Mesenchymal stem cell (in vitro differentiated cells and primary cell): ENCODE data around the gene RFC3.
"Not testable (repeated sequence)": the region's sequence is repeated elsewhere in the genome, so short reads cannot be mapped to it uniquely, and the experiment has no call there.

Source experiments
- DNase-seq: peaks from one replicate; pipeline ENCODE4 v3.0.0-alpha.2; 2013
- H2AFZ ChIP-seq: one replicate; pipeline ENCODE4 v1.6.1; 2013; ENCODE audit warnings: low read depth, mild to moderate bottlenecking, control low read depth, inconsistent platforms, low read length, moderate library complexity
- H2AK5ac ChIP-seq: 2 replicates; pipeline ENCODE4 v1.6.1; 2013; ENCODE audit warnings: low read length, moderate library complexity, mild to moderate bottlenecking, inconsistent platforms; ENCODE audit not compliant: severe bottlenecking
- H2BK120ac ChIP-seq: one replicate; pipeline ENCODE4 v1.6.1; 2013; ENCODE audit warnings: low read depth, mild to moderate bottlenecking, inconsistent platforms, low read length, moderate library complexity
- H2BK12ac ChIP-seq, 2 experiments: one replicate each; pipeline ENCODE4 v1.6.1; 2013; ENCODE audit warnings: inconsistent platforms in 2 of 2, low read length in 2 of 2, mild to moderate bottlenecking in 2 of 2, moderate library complexity in 2 of 2, control low read depth in 1 of 2
- H2BK15ac ChIP-seq: one replicate; pipeline ENCODE4 v1.6.1; 2013; ENCODE audit warnings: mild to moderate bottlenecking, low read depth, inconsistent platforms; ENCODE audit not compliant: poor library complexity, severe bottlenecking
- H2BK5ac ChIP-seq: 2 replicates; pipeline ENCODE4 v1.6.1; 2013; ENCODE audit warnings: low read depth, mild to moderate bottlenecking, low read length, control low read depth, inconsistent platforms; ENCODE audit not compliant: poor library complexity, severe bottlenecking
- H3K14ac ChIP-seq, 2 experiments: one replicate each; pipeline ENCODE4 v1.6.1; 2013; ENCODE audit warnings: inconsistent platforms in 2 of 2, low read length in 2 of 2, control low read depth in 1 of 2, mild to moderate bottlenecking in 1 of 2, moderate library complexity in 1 of 2
- H3K18ac ChIP-seq, 2 experiments: one replicate each; pipeline ENCODE4 v1.6.1; 2013; ENCODE audit warnings: inconsistent platforms in 2 of 2, low read length in 2 of 2, control low read depth in 1 of 2, low read depth in 1 of 2, mild to moderate bottlenecking in 1 of 2
- H3K23ac ChIP-seq, 2 experiments: one replicate each; pipeline ENCODE4 v1.6.1; 2013; ENCODE audit warnings: inconsistent platforms in 2 of 2, low read length in 2 of 2, mild to moderate bottlenecking in 2 of 2, moderate library complexity in 2 of 2, control low read depth in 1 of 2
- H3K27ac ChIP-seq: 2 replicates; pipeline ENCODE4 v1.5.1; 2013; ENCODE audit warnings: mild to moderate bottlenecking, moderate library complexity, low read length, control low read depth, inconsistent platforms; ENCODE audit not compliant: poor library complexity, severe bottlenecking
- H3K27me3 ChIP-seq, 2 experiments: 2 replicates each; pipeline versions ENCODE4 v1.6.1 to v1.7.0; 2013; ENCODE audit warnings: low read length in 2 of 2, mild to moderate bottlenecking in 2 of 2, moderate library complexity in 2 of 2, control low read depth in 1 of 2, inconsistent platforms in 1 of 2; ENCODE audit not compliant: control insufficient read depth in 1 of 2, insufficient read depth in 1 of 2
- H3K36me3 ChIP-seq, 2 experiments: 2 replicates each; pipeline versions ENCODE4 v1.6.1 to v1.7.0; 2013; ENCODE audit warnings: low read length in 2 of 2, control low read depth in 1 of 2, inconsistent platforms in 1 of 2, low read depth in 1 of 2, mild to moderate bottlenecking in 1 of 2; ENCODE audit not compliant: insufficient read depth in 2 of 2, control insufficient read depth in 1 of 2
- H3K4ac ChIP-seq, 2 experiments: one replicate each; pipeline ENCODE4 v1.6.1; 2013; ENCODE audit warnings: inconsistent platforms in 2 of 2, low read length in 2 of 2, mild to moderate bottlenecking in 2 of 2, moderate library complexity in 2 of 2, control low read depth in 1 of 2, low read depth in 1 of 2
- H3K4me1 ChIP-seq: 2 replicates; pipeline ENCODE4 v1.6.1; 2013; ENCODE audit warnings: low read depth, low read length, control low read depth; ENCODE audit not compliant: control insufficient read depth, insufficient read depth
- H3K4me2 ChIP-seq: 2 replicates; pipeline ENCODE4 v1.6.1; 2013; ENCODE audit warnings: low read length, mild to moderate bottlenecking, inconsistent platforms; ENCODE audit not compliant: poor library complexity, severe bottlenecking
- H3K4me3 ChIP-seq, 2 experiments: 2 replicates each; pipeline versions ENCODE4 v1.5.1 to v1.7.0; 2013; ENCODE audit warnings: low read length in 2 of 2, mild to moderate bottlenecking in 2 of 2, control low read depth in 1 of 2, low read depth in 1 of 2; ENCODE audit not compliant: insufficient read depth in 1 of 2
- H3K79me1 ChIP-seq: replicated peaks from 2 replicates; pipeline ENCODE4 v1.6.1; 2013; ENCODE audit warnings: mild to moderate bottlenecking, control low read depth, low read length, inconsistent platforms; ENCODE audit not compliant: poor library complexity, severe bottlenecking
- H3K9ac ChIP-seq: 2 replicates; pipeline ENCODE4 v1.7.0; 2013; ENCODE audit warnings: mild to moderate bottlenecking, low read length, moderate library complexity
- H3K9me3 ChIP-seq: 2 replicates; pipeline ENCODE4 v1.7.0; 2013; ENCODE audit warnings: mild to moderate bottlenecking, low read length; ENCODE audit not compliant: control insufficient read depth
- H4K8ac ChIP-seq: one replicate; pipeline ENCODE4 v1.6.1; 2013; ENCODE audit warnings: inconsistent platforms, mild to moderate bottlenecking, low read length, moderate library complexity
- H4K91ac ChIP-seq: one replicate; pipeline ENCODE4 v1.6.1; 2013; ENCODE audit warnings: mild to moderate bottlenecking, low read length, inconsistent platforms
- WGBS: methylation state at CpG from one replicate; pipeline ENCODE4 v1.1.7; 2013; ENCODE audit warnings: mixed read lengths; 5-methylcytosine and 5-hydroxymethylcytosine counted together

Gene RFC3

DNA sequence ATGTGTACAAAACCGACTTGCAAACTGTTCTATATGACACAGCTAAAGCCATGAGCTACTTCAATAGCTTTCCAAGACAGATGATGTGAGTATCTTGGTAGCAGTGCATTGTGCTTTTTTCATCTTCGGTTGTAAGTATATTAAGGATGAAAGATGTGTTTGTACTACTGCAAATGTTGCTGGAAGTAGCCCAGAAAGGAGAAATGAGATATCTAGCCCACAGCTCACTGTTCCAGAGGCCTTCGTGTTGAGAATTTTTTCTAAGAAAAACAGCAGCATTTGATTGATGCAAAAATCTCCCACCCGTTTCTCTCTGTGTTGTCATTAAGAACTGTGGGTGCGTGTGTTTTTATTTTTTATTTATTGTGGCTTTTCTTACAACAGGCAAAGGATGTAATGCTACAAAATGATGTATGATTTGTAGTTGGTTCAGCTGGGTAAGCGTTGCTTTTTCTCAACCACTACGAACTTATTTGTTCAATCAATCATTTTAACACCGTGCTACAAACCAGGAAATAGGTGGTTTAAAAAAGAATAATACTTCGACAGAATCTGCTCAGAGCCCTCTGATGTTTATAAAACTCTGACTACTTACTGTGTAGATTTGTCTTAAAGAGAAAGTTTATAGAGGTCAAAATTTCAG lies 41.6 kb upstream of the RFC3 start:
- Histone ChIP-seq H3K27ac (no peak overlapping the region), H2BK120ac (no peak overlapping the region), H3K9me3 (no peaks in the 10 kb centered on the region), H3K27me3 (peaks cover 0 to 4% of the 10 kb centered on the region in 2 experiments), H4K91ac (no peak overlapping the region), H3K36me3 (no peaks in the 10 kb centered on the region), H3K9ac (no peak overlapping the region), H3K4ac (no peak overlapping the region), H3K4me3 (no peak overlapping the region), H3K79me1 (no peaks in the 10 kb centered on the region), H3K23ac (no peak overlapping the region), H4K8ac (no peak overlapping the region), H2AFZ (no peak overlapping the region), H3K18ac (no peak overlapping the region), H2BK5ac (no peak overlapping the region), H2BK15ac (no peak overlapping the region), H3K4me1 (no peaks in the 10 kb centered on the region), H2AK5ac (no peak overlapping the region), H2BK12ac (no peak overlapping the region), H3K4me2 (no peak overlapping the region), H3K14ac (no peak overlapping the region)
- WGBS, result 85% methylated on average over 4 of the region's 9 CpGs
- no peak for DNase-seq

DNA sequence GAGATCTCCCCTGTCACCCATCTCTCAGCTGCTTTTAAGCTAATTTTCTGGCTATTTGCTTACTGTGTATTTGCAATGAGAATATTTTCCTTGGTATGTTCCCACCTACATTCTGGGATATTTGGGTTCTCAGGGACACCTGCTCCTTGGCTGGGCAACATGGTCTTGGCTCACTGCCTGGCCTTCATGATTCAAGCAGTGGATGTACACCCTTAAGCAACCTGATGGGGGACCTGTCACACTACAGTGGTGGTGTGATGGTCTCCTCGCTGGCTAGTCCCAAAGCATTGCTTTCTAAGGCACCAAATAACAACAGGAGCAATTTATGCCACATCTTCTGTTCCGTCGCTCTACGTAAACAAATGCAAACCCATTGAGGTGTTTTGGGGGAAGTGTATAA lies 35.3 kb upstream of the RFC3 start:
- no peak overlapping the region for H3K4me3 ChIP-seq

DNA sequence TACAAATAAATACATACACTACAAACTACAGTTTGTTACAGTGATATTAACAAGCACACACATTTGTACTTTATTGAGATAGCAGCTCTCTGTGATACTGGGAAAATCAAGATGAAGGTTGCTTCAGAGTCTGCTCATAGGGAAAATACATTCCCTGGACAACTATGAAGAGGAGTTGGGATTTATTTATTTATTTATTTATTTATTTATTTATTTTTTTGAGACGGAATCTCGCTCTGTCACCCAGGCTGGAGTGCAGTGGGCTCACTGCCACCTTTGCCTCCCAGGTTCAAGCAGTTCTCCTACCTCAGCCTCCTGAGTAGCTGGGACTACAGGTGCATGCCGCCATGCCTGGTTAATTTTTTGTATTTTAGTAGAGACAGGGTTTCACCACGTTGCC lies 34.7 kb upstream of the RFC3 start:
- not testable (repeated sequence) for H3K18ac ChIP-seq, H3K4me2 ChIP-seq, H3K36me3 ChIP-seq, H2BK12ac ChIP-seq, H2BK15ac ChIP-seq, H2BK5ac ChIP-seq, H2AFZ ChIP-seq, H3K27me3 ChIP-seq, H2BK120ac ChIP-seq, H3K23ac ChIP-seq, H3K4me3 ChIP-seq, DNase-seq, H3K79me1 ChIP-seq, H3K9ac ChIP-seq, H4K91ac ChIP-seq, H3K14ac ChIP-seq, H4K8ac ChIP-seq, H3K4ac ChIP-seq, H3K27ac ChIP-seq, H2AK5ac ChIP-seq, H3K4me1 ChIP-seq, H3K9me3 ChIP-seq
- WGBS, result 67% methylated on average over 4 of the region's 4 CpGs

More for the DNA sequence above, 35.3 kb upstream of the RFC3 start:
- no peak overlapping the region for H3K4me2 ChIP-seq
- H3K23ac ChIP-seq, result no peak overlapping the region
- 0% methylated on average over 1 of the region's 4 CpGs for WGBS
- no peaks in the 10 kb centered on the region for H3K4me1 ChIP-seq
- DNase-seq, result no peak
- H3K27ac ChIP-seq, result no peak overlapping the region
- no peak overlapping the region for H2BK5ac ChIP-seq
- H2BK120ac ChIP-seq, result no peak overlapping the region
- no peak overlapping the region for H4K8ac ChIP-seq
- H3K18ac ChIP-seq, result no peak overlapping the region
- no peak overlapping the region for H2BK12ac ChIP-seq
- H2BK15ac ChIP-seq, result no peak overlapping the region
- H4K91ac ChIP-seq, result no peak overlapping the region
- H3K27me3 ChIP-seq, result peaks cover 0 to 1% of the 10 kb centered on the region in 2 experiments
- no peak overlapping the region for H3K14ac ChIP-seq
- no peak overlapping the region for H3K4ac ChIP-seq
- no peak overlapping the region for H3K9ac ChIP-seq
- H3K36me3 ChIP-seq, result no peaks in the 10 kb centered on the region
- no peak overlapping the region for H2AK5ac ChIP-seq
- no peak overlapping the region for H2AFZ ChIP-seq
- H3K9me3 ChIP-seq, result no peaks in the 10 kb centered on the region
- no peaks in the 10 kb centered on the region for H3K79me1 ChIP-seq

DNA sequence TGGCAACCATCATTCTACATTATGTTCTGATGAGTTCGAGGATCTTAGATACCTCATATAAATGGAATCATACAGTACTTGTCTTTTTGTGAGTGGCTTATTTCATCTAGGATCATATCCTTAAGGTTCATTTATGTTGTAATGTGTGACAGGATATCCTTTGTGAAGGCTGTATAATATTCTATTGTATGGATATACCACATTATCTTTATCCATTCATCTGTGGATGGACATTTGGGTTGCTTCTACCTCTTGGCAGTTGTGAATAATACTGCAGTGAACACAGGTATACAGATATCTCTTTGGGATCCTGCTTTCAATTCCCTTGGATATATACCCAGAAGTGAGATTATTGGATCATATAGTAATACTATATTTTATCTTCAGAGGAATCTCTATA lies 33.2 kb upstream of the RFC3 start:
- no peak for DNase-seq
- H2BK12ac ChIP-seq, result no peak overlapping the region
- no peaks in the 10 kb centered on the region for H3K4me1 ChIP-seq
- H3K4ac ChIP-seq, result no peak overlapping the region
- no peak overlapping the region for H3K23ac ChIP-seq
- no peak overlapping the region for H3K27ac ChIP-seq
- H3K18ac ChIP-seq, result no peak overlapping the region
- H2AFZ ChIP-seq, result no peak overlapping the region
- H3K14ac ChIP-seq, result no peak overlapping the region
- no peak overlapping the region for H2BK15ac ChIP-seq
- H3K4me3 ChIP-seq, result no peak overlapping the region
- no peak overlapping the region for H3K9ac ChIP-seq
- H4K91ac ChIP-seq, result no peak overlapping the region
- no peaks in the 10 kb centered on the region for H3K36me3 ChIP-seq
- H3K4me2 ChIP-seq, result no peak overlapping the region
- no peaks in the 10 kb centered on the region for H3K79me1 ChIP-seq
- no peak overlapping the region for H2AK5ac ChIP-seq
- H3K9me3 ChIP-seq, result no peaks in the 10 kb centered on the region
- no peak overlapping the region for H2BK5ac ChIP-seq
- H4K8ac ChIP-seq, result no peak overlapping the region
- H3K27me3 ChIP-seq, result no peaks in the 10 kb centered on the region
- no CpG with 5 or more reads among the region's 1 CpG for WGBS
- no peak overlapping the region for H2BK120ac ChIP-seq
